Psoas muscle (tissue), 8 donors: Measurements from ENCODE around the gene TRANK1. TPM values are rescaled to one million over a fixed set of nuclear protein-coding genes. Genes with fewer than 3 reads are reported as not detected.

Source experiments
- ATAC-seq, 4 donors: fragments of 200-7000 bp; cut with Tn5 transposase; one replicate each; pipeline ENCODE4 v1.9.1; 2020; ENCODE audit warnings: moderate library complexity in 3 of 4, mild to moderate bottlenecking in 2 of 4
- DNase-seq, 2 donors: peaks; one replicate each; pipeline ENCODE4 v3.0.0-alpha.2; 2020
- H3K27ac ChIP-seq: fragments of 200-600 bp; one replicate; pipeline ENCODE4 v1.8.0; 2022
- H3K27me3 ChIP-seq, 3 donors: fragments of 200-600 bp in 1 of 3; one replicate each; pipeline versions ENCODE4 v1.6.1 to v1.8.0; 2013 to 2022; ENCODE audit warnings: low read length in 2 of 3, mild to moderate bottlenecking in 2 of 3, moderate library complexity in 1 of 3; ENCODE audit not compliant: insufficient read depth in 3 of 3
- H3K36me3 ChIP-seq, 2 donors: fragments of 200-600 bp in 1 of 2; one replicate each; pipeline versions ENCODE4 v1.6.1 to v1.8.0; 2013 to 2022; ENCODE audit warnings: low read depth in 1 of 2, mild to moderate bottlenecking in 1 of 2, moderate library complexity in 1 of 2; ENCODE audit not compliant: insufficient read depth in 1 of 2
- H3K4me1 ChIP-seq: fragments of 200-600 bp; one replicate; pipeline ENCODE4 v1.8.0; 2022
- H3K4me3 ChIP-seq: fragments of 200-600 bp; one replicate; pipeline ENCODE4 v1.8.0; 2022; ENCODE audit warnings: mild to moderate bottlenecking
- H3K9me3 ChIP-seq: fragments of 200-600 bp; one replicate; pipeline ENCODE4 v1.8.0; 2022
- CTCF ChIP-seq: fragments of 200-600 bp; IDR thresholded peaks from one replicate; pipeline ENCODE4 v1.8.0; 2022; ENCODE audit warnings: antibody characterized with exemption
- WGBS, 3 donors: extraction: QIAGEN DNeasy Blood & Tissue Kit; methylation state at CpG; one replicate each; pipeline versions ENCODE4 v1.1.6 to v1.1.7; 2013; 5-methylcytosine and 5-hydroxymethylcytosine counted together
- intact Hi-C, 2 donors: fragments of 100-400 bp; cut with DNase I; formaldehyde crosslinking; loops; one replicate each; pipeline versions ENCODE4 v1.11.0 to v1.14.2; 2022
- polyA plus RNA-seq, 3 donors: library from polyadenylated mRNA; stranded (reverse); fragments of 200-250 nt; gene quantifications; one replicate each; pipeline ENCODE4 v1.2.3, GENCODE V29; 2013
- total RNA-seq, 4 donors: library from RNA; stranded (reverse); fragmentation: NEBNext Ultra II Directional in 2 of 4; extraction: Animal tissue kit (Norgen Biotek cat#: 25700) in 2 of 4; gene quantifications; one replicate each; pipeline versions ENCODE4 v1.2.1 to v1.2.4, GENCODE V29; 2021 to 2023
- donor health status: healthy with polysubstance abuse.
- donor health status: DM: no; HTN: no; CAD: no; lungs with moderate emphysema.
- donor health status: Bipolar disorder and iron deficiency.
- donor health status: healthy.
- donor health status: DM: yes; HTN: yes; CAD: no.
- donor health status: DM: no; HTN: no; CAD: no.
- donor health status: DM: no; HTN: no; CAD: no.
- donor health status: DM: yes; HTN: yes; CAD: no.

Gene TRANK1
- total and polyA plus RNA-seq, 7 donors, result 0.28 to 4.5 (median 0.63) TPM

- WGBS, 3 donors, result 83 to 100% (median 96%) methylated on average over 1 of the region's 1 CpG
- ATAC-seq, result no peak
- H3K4me1 ChIP-seq, result no peaks in the 10 kb centered on the region
- no peaks in the 10 kb centered on the region for H3K9me3 ChIP-seq
- no peaks in the 10 kb centered on the region for H3K36me3 ChIP-seq
- no peaks in the 10 kb centered on the region for H3K27me3 ChIP-seq
- peak overlapping the region; percentile 58 for H3K27ac ChIP-seq
- intact Hi-C loops, result no loop called here
- no peak for TF ChIP-seq CTCF
- no peak for DNase-seq
- H3K4me3 ChIP-seq, result peak overlapping the region; percentile 61
Observed at GRCh38 chr3:36908647-36909180, 36.1 kb downstream of the TRANK1 start.

- WGBS, 3 donors, result 47 to 52% (median 49%) methylated on average over 15 of the region's 15 CpGs
- no peaks in the 10 kb centered on the region for H3K9me3 ChIP-seq
- DNase-seq (peak in 1 of 2 donors; percentile 22), ATAC-seq (peak in 3 of 4 donors; percentile 44 to 72 (median 47))
- no peak for TF ChIP-seq CTCF
- H3K27ac ChIP-seq, result peak overlapping the region; percentile 58
- H3K4me1 ChIP-seq, result no peaks in the 10 kb centered on the region
- H3K36me3 ChIP-seq, result no peaks in the 10 kb centered on the region
- peak overlapping the region; percentile 61 for H3K4me3 ChIP-seq
- intact Hi-C loops, result no loop called here
- H3K27me3 ChIP-seq, result no peaks in the 10 kb centered on the region
Observed at GRCh38 chr3:36907911-36908646, 36.8 kb downstream of the TRANK1 start.

GRCh38 chr3:36906504-36907149, 38.2 kb downstream of the TRANK1 start:
- no peaks in the 10 kb centered on the region for H3K4me1 ChIP-seq
- no peak overlapping the region for H3K4me3 ChIP-seq
- WGBS, 3 donors, result 75 to 85% (median 84%) methylated on average over 2 of the region's 2 CpGs
- H3K27ac ChIP-seq, result no peak overlapping the region
- no peaks in the 10 kb centered on the region for H3K9me3 ChIP-seq
- DNase-seq, result no peak
- no peaks in the 10 kb centered on the region for H3K27me3 ChIP-seq
- ATAC-seq, result no peak
- TF ChIP-seq CTCF, result no peak
- intact Hi-C loops, result no loop called here
- H3K36me3 ChIP-seq, result no peaks in the 10 kb centered on the region

GRCh38 chr3:36905545-36905944, 39.3 kb downstream of the TRANK1 start:
- DNase-seq, result no peak
- Histone ChIP-seq H3K4me3 (no peak overlapping the region), H3K36me3 (no peaks in the 10 kb centered on the region), H3K4me1 (no peaks in the 10 kb centered on the region), H3K27ac (no peak overlapping the region), H3K27me3 (no peaks in the 10 kb centered on the region), H3K9me3 (no peaks in the 10 kb centered on the region)
- ATAC-seq, result no peak
- TF ChIP-seq CTCF, result no peak
- WGBS, 3 donors, result 96 to 99% (median 98%) methylated on average over 3 of the region's 3 CpGs
- intact Hi-C loops, result no loop called here
